GM21390 (cell line): ENCODE results near the gene CAMK1D.
A peak's percentile ranks its signal among the peaks of the same experiment; 100 is the strongest.
"Not testable (repeated sequence)": the region's sequence is repeated elsewhere in the genome, so short reads cannot be mapped to it uniquely, and the experiment has no call there.

Experiments used
- ATAC-seq: cut with Tn5 transposase; IDR thresholded peaks from one replicate; pipeline ENCODE4 v1.9.1; 2021; ENCODE audit not compliant: unreplicated experiment

The CAMK1D gene

DNA sequence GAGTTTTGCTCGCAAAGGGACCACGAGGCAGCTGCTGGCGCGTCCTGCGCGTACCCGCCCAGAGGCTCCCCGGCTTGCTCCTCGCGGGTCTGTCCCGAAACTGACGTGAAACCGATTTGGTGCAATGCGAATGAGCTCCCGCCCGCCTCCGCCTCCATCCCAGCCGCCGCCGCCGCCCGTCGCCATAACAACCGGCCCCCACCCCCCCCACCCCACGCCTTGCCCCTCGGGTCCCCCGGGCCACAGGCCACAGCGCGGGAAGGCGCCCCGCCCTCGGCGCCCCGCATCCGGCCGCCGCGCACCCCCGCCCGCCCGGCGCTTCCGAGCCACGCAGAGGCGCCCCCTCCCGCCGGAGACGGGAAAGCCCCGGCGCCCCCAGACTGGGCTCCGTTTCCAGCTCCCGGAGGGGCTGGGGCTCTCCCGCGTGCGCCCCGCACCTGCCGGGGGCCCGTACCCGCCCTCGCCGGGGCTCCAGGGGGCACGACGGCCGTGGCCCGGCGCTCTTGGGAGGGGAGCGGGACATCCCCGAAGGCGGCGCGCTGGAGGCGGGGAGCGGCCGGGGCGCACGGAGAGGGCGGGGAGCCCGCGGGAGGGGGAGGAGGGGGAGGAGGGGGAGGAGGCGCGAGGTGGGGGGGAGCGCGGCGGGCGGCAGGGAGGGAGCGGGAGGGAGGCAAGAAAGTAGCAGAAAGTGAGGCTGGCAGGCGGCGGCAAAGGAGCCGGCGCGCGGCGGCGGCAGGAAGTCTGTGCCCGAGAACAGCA, at the start of gene CAMK1D:
TSS of gene CAMK1D (plus strand) at position 678 of the 759 bp plus-strand sequence.
- peak; percentile 44 for ATAC-seq

GRCh38 chr10:12301036-12301435, 48.3 kb upstream of the CAMK1D start:
- ATAC-seq: not testable (repeated sequence)

DNA sequence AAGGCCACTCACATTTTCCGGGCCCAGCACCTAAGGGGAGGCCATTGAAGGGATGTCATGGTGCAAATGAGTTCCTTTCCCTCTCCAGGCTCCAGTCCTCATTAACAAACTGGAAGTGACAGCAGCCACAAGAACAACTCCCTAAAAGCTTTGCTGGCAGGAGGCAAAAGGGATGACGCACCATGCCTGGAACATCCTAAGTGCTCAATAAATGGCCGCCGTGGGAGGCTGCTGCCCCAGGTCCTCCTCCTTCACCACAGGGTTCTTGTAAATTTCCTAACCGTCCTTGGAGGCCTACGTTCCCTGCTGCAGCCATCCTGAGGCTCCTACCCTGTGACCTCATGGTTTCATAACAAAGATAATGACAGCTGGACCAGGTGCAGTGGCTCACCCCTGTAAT, 41.3 kb upstream of the CAMK1D start:
- no peak for ATAC-seq

DNA sequence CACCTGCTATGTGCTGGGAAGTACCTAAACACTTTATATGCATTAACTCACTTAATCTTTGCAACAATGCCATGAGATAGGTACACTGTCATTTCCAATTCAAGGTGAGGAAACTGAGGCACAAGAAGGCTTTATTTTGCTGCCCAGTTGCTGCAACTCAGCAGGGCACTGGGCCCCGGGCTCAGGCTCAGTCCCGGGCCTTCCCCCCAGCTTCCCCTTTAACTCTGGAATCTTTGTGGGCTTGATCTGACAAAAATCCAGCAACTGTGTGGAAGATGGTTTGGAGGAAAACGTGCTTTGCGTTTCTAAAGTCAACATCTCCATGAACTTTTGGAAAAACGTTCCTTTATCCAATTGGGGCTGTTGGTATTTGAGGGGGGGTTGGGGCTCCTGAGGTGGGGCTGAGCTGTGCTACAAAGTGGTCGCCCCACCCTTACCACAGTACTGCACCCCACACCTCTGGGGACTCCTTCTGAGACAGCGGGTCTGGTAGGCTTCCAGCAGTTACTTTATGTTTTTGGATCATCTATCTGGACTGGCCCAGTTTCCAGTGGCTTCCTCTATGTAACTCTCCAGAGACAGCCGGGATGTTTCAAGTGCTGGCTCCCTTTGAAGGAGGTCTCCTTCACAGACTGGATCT, 40.5 kb upstream of the CAMK1D start:
- ATAC-seq: no peak

DNA sequence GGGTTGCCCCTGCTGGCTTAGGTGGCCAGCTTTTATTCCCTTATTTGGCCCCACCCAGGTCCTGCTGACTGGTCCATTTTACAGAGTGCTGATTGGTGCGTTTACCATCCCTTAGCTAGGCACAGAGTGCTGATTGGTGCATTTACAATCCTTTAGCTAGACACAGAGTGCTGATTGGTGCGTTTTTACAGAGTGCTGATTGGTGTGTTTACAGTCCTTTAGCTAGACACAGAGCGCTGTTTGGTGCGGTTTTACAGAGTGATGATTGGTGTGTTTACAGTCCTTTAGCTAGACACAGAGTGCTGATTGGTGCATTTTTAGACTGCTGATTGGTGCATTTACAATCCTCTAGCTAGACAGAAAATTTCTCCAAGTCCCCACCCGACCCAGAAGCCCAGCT, 39.6 kb upstream of the CAMK1D start:
- not testable (repeated sequence) for ATAC-seq

GRCh38 chr10:12314836-12315235, 34.5 kb upstream of the CAMK1D start:
- ATAC-seq: no peak

DNA sequence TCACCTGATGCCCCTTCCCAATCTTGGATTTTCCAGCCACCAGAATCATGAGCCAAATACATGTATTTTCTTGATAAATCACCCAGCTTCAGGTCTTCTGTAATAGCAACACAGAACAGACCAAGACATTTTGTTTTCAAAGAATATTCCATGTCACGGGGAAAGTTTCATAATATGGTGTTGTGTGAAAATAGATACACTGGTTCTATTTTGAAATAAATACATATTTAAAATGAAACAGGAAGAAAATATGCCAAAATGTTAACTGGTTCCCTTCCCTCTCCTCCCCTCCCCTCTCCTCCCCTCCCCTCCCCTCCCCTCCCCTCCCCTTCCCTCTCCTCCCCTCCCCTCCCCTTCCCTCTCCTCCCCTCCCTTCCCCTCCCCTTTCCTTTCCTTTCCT, 30.3 kb upstream of the CAMK1D start:
- ATAC-seq: no peak

GRCh38 chr10:12320892-12321291, 28.5 kb upstream of the CAMK1D start:
- no peak for ATAC-seq

- ATAC-seq: no peak
These were observed 27.7 kb upstream of the CAMK1D start for GRCh38 chr10:12321641-12322040.

GRCh38 chr10:12322583-12323131, 26.7 kb upstream of the CAMK1D start:
- ATAC-seq: no peak

- ATAC-seq: no peak
These were observed 24.8 kb upstream of the CAMK1D start for GRCh38 chr10:12324530-12324929.

DNA sequence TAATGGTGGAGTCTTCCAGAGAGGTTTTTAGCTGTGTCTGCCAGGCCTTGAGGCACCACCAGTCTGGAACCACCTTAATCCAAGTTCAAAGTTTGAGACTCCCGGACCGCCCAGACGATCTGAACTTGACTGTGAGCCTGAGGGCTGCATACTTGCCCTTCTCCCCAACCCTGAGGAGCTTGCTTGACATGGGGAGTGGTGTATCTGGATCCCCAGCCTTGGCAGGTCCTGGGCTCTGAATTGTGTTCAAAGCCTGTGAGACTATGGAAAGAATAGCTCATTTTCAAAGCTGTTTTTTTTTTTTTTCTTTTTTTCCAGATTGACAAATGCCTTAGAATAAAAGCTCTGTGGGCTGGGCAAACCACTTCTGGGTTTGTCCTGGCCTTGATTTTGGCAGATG, 22.3 kb upstream of the CAMK1D start:
- ATAC-seq: no peak

GRCh38 chr10:12327476-12327875, 21.9 kb upstream of the CAMK1D start:
- ATAC-seq: no peak

- not testable (repeated sequence) for ATAC-seq
These were observed 21.0 kb upstream of the CAMK1D start for GRCh38 chr10:12328312-12328711.

DNA sequence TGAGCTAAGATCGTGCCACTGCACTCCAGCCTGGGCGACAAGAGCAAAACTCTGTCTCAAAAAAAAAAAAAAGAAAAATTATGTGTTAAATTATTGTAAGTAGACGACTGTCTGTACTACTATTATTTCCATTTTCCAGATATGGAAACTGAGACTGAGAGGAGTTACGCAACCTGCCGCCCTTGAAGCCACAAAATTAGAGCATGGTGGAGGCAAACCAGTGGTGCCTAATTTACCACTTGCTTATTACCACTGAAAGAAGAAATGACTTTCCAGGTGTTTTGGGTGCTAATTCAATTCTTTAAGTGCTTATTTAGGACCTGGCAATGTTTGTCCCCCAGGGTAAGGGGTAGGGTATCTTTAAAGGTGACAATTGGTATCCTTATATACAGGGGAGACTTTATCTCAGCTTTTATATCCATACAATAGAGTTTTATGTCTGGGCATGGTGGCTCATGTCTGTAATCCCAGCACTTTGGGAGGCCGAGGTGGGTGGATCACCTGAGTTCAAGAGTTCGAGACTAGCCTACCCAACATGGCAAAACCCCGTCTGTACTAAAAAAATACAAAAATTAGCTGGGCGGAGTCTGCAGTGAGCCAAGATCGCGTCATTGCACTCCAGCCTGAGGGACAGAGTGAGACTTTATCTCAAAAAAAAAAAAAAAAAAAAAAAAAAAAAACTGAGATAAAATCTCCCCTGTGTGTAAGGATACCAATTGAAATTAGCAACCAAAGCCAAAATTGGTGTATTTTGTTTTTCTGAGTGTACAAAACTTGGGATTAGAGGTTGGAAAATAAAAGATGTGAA, 16.6 kb upstream of the CAMK1D start:
- ATAC-seq: no peak

DNA sequence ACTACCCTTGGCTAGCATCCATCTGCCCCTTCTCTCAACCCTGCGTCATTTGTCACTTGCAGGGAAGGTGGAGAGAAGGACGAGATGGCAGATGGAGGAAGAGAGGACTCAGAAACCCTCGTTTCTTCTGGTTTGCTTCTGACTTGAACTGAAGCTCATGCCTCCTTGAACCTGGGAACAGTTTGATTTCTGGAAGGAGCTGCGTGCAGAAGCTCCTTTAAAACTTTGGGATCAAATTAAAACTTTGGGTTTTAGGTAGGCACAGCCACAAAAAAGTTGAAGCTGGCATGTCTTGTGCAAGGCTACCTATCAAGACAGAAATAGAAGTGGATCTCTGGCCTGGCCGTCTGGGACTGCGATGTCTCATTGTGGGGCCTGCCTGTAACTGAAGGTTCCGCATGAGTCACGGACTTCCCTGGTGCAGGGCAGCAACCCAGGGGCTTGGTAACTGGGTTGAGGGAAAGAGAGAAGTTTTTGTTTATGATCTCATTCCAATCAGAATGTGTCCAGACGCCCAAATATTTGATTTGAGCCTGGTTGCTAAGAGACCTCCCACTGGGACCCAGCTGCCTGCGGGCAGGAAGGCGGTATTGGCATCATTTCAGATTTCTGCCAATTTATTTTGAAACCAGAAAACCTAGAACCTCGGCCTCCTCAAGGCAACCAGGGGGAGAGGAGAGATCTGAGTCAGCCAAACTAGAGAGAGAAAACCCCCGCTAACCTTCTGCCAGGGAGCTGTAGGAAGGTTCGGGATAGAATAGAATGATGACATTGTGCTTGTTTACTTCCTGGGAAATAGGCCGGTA, 15.8 kb upstream of the CAMK1D start:
- ATAC-seq: peak; percentile 72

- ATAC-seq: peak; percentile 7
These were observed 15.2 kb upstream of the CAMK1D start for GRCh38 chr10:12334186-12334530.

GRCh38 chr10:12335169-12335568, 14.2 kb upstream of the CAMK1D start:
- not testable (repeated sequence) for ATAC-seq

GRCh38 chr10:12337453-12338372, 11.6 kb upstream of the CAMK1D start:
- no peak for ATAC-seq

- no peak for ATAC-seq
These were observed 10.4 kb upstream of the CAMK1D start for GRCh38 chr10:12338981-12339380.
